Fibroblast of gingiva (primary cell): ENCODE results near the gene TNRC6A.
"Not testable (repeated sequence)": the region's sequence is repeated elsewhere in the genome, so short reads cannot be mapped to it uniquely, and the experiment has no call there.

Experiments
- DNase-seq: peaks from one replicate; pipeline ENCODE4 v3.0.0-alpha.2; 2011; ENCODE audit warnings: low read depth

The TNRC6A gene

GRCh38 chr16:24728011-24728410, 1.4 kb upstream of the TNRC6A start:
- no peak for DNase-seq

GRCh38 chr16:24728891-24729242, 584 bp upstream of the TNRC6A start:
- DNase-seq: no peak

- DNase-seq: no peak
These were observed 732 bp downstream of the TNRC6A start for GRCh38 chr16:24729951-24730815.

GRCh38 chr16:24730914-24731313, 1.5 kb downstream of the TNRC6A start:
- DNase-seq: no peak

GRCh38 chr16:24731722-24732419, 2.4 kb downstream of the TNRC6A start:
- DNase-seq: no peak

GRCh38 chr16:24734382-24734781, 4.9 kb downstream of the TNRC6A start:
- peak; percentile 76 for DNase-seq

GRCh38 chr16:24736758-24737157, 7.3 kb downstream of the TNRC6A start:
- DNase-seq: no peak

GRCh38 chr16:24737391-24737871, 8.0 kb downstream of the TNRC6A start:
- DNase-seq: peak; percentile 67

GRCh38 chr16:24737916-24738594, 8.6 kb downstream of the TNRC6A start:
- DNase-seq: no peak

GRCh38 chr16:24738895-24739294, 9.4 kb downstream of the TNRC6A start:
- no peak for DNase-seq

GRCh38 chr16:24741862-24742261, 12.4 kb downstream of the TNRC6A start:
- no peak for DNase-seq

GRCh38 chr16:24742610-24743009, 13.2 kb downstream of the TNRC6A start:
- DNase-seq: not testable (repeated sequence)

- no peak for DNase-seq
These were observed 15.9 kb downstream of the TNRC6A start for GRCh38 chr16:24745391-24745790.

GRCh38 chr16:24745791-24746190, 16.3 kb downstream of the TNRC6A start:
- DNase-seq: no peak

GRCh38 chr16:24747441-24747840, 18.0 kb downstream of the TNRC6A start:
- no peak for DNase-seq

- peak; percentile 85 for DNase-seq
These were observed 18.8 kb downstream of the TNRC6A start for GRCh38 chr16:24748242-24748641.

- no peak for DNase-seq
These were observed 19.9 kb downstream of the TNRC6A start for GRCh38 chr16:24749310-24749709.

- not testable (repeated sequence) for DNase-seq
These were observed 20.4 kb downstream of the TNRC6A start for GRCh38 chr16:24749872-24750271.

- no peak for DNase-seq
These were observed 23.5 kb downstream of the TNRC6A start for GRCh38 chr16:24753000-24753399.

GRCh38 chr16:24753437-24753836, 24.0 kb downstream of the TNRC6A start:
- DNase-seq: no peak

- DNase-seq: no peak
These were observed 25.1 kb downstream of the TNRC6A start for GRCh38 chr16:24754543-24754942.

GRCh38 chr16:24755201-24755874, 25.9 kb downstream of the TNRC6A start:
- DNase-seq: no peak
